Thoracic aorta endothelial cell (primary cell): ENCODE results near the gene ARMC5. TPM values are rescaled to one million over a fixed set of nuclear protein-coding genes. Genes with fewer than 3 reads are reported as not detected.

Source experiments
- total RNA-seq: library from RNA; depleted of rRNA; stranded (reverse); fragments of >200 nt; gene quantifications from 2 replicates; pipeline ENCODE4 v1.2.3, GENCODE V29; 2012

ARMC5 gene
- 18.0 and 21.4 TPM in 2 replicates for total RNA-seq

GRCh38 chr16:31458844-31459686, at the start of gene ARMC5:
ARMC5 (plus strand) TSS chr16:31459501; CDS start chr16:31459525, 24 bp downstream.

GRCh38 chr16:31428279-31428597, 31.1 kb upstream of the ARMC5 start, which contains the start of gene COX6A2:
COX6A2 (minus strand) TSS chr16:31428360; CDS start chr16:31428325, 35 bp downstream.

GRCh38 chr16:31471875-31472708, 12.8 kb downstream of the ARMC5 start, which contains the start of gene TGFB1I1:
TGFB1I1 (plus strand) TSS chr16:31472152; CDS start chr16:31472189, 37 bp downstream.

GRCh38 chr16:31483081-31483480, 23.8 kb downstream of the ARMC5 start, which contains the start of gene SLC5A2:
SLC5A2 (plus strand) TSS chr16:31483123; CDS start chr16:31483137, 14 bp downstream.

GRCh38 chr16:31507929-31508705, 48.8 kb downstream of the ARMC5 start, which contains the start of gene RUSF1:
RUSF1 (minus strand) TSS chr16:31508391; CDS start chr16:31508373, 18 bp downstream.

Other genes starting within 250 kb of the ARMC5 start
- not detected in 2 replicates for gene TRIM72, start 245.4 kb upstream of the ARMC5 start, total RNA-seq
- not detected in 2 replicates for gene PYDC1, start 242.4 kb upstream of the ARMC5 start, total RNA-seq
- not detected in 2 replicates for gene ITGAM, start 199.5 kb upstream of the ARMC5 start, total RNA-seq
- 0.27 and 2.9 TPM in 2 replicates for gene ITGAX, start 104.3 kb upstream of the ARMC5 start, total RNA-seq
- not detected in 2 replicates for gene ITGAD, start 66.2 kb upstream of the ARMC5 start, total RNA-seq
- gene COX6A2, start 31.1 kb upstream of the ARMC5 start, total RNA-seq: not detected in 2 replicates
- 0.13 and 0.14 TPM in 2 replicates for gene ZNF843, start 16.7 kb upstream of the ARMC5 start, total RNA-seq
- 64.1 and 64.8 TPM in 2 replicates for gene TGFB1I1, start 12.7 kb downstream of the ARMC5 start, total RNA-seq
- gene SLC5A2, start 23.6 kb downstream of the ARMC5 start, total RNA-seq: 0.07 TPM in 1 of 2 replicates, not detected in the other
- 25.1 and 40.1 TPM in 2 replicates for gene RUSF1, start 48.9 kb downstream of the ARMC5 start, total RNA-seq
- gene AHSP, start 68.4 kb downstream of the ARMC5 start, total RNA-seq: not detected in 2 replicates